HG02571 (cell line): Measurements from ENCODE around the gene F7.

Experiments used
- ATAC-seq: cut with Tn5 transposase; IDR thresholded peaks from one replicate; pipeline ENCODE4 v1.9.1; 2021; ENCODE audit warnings: mild to moderate bottlenecking, moderate library complexity; ENCODE audit not compliant: unreplicated experiment

The F7 gene

GRCh38 chr13:113129921-113130750 lies 24.5 kb downstream of the F7 start:
- no peak for ATAC-seq

GRCh38 chr13:113135281-113135760 lies 29.7 kb downstream of the F7 start:
- no peak for ATAC-seq

GRCh38 chr13:113137691-113138298 lies 32.2 kb downstream of the F7 start:
- ATAC-seq, result no peak

GRCh38 chr13:113138792-113139551 lies 33.4 kb downstream of the F7 start:
- no peak for ATAC-seq

- no peak for ATAC-seq
Measured at GRCh38 chr13:113139577-113139976, 34.0 kb downstream of the F7 start.

GRCh38 chr13:113140677-113141600 lies 35.3 kb downstream of the F7 start:
- no peak for ATAC-seq

- no peak for ATAC-seq
Measured at GRCh38 chr13:113141601-113141970, 36.0 kb downstream of the F7 start.

- no peak for ATAC-seq
Measured at GRCh38 chr13:113142876-113143275, 37.3 kb downstream of the F7 start.

GRCh38 chr13:113143466-113144254 lies 38.1 kb downstream of the F7 start:
- no peak for ATAC-seq

- ATAC-seq, result no peak
Measured at GRCh38 chr13:113144255-113144629, 38.7 kb downstream of the F7 start.

- ATAC-seq, result no peak
Measured at GRCh38 chr13:113145496-113145895, 39.9 kb downstream of the F7 start.

GRCh38 chr13:113145911-113146598 lies 40.5 kb downstream of the F7 start:
- no peak for ATAC-seq

- no peak for ATAC-seq
Measured at GRCh38 chr13:113146750-113147149, 41.2 kb downstream of the F7 start.

GRCh38 chr13:113147206-113147605 lies 41.6 kb downstream of the F7 start:
- ATAC-seq, result no peak

GRCh38 chr13:113148407-113148806 lies 42.8 kb downstream of the F7 start:
- no peak for ATAC-seq

GRCh38 chr13:113148940-113149503 lies 43.4 kb downstream of the F7 start:
- ATAC-seq, result no peak

GRCh38 chr13:113149711-113150549 lies 44.3 kb downstream of the F7 start:
- no peak for ATAC-seq
